HFF-Myc (cell line): ENCODE measurements around the gene DIP2C.
"Not testable (repeated sequence)": the region's sequence is repeated elsewhere in the genome, so short reads cannot be mapped to it uniquely, and the experiment has no call there.

Experiments
- DNase-seq: peaks from one replicate; pipeline ENCODE4 v3.0.0-alpha.2; 2011; ENCODE audit warnings: low read depth; ENCODE audit errors: extremely low read depth
- H3K4me3 ChIP-seq: replicated peaks from 2 replicates; pipeline ENCODE4 v1.5.1; 2011; ENCODE audit warnings: low read depth, mild to moderate bottlenecking, control low read depth, low read length
- TF ChIP-seq, protein P1 (sequence below): IDR thresholded peaks from 2 replicates; pipeline ENCODE4 v1.5.1; 2012; ENCODE audit warnings: mild to moderate bottlenecking, low read depth, low read length, control low read depth; ENCODE audit errors: missing control alignments

DIP2C gene

DNA sequence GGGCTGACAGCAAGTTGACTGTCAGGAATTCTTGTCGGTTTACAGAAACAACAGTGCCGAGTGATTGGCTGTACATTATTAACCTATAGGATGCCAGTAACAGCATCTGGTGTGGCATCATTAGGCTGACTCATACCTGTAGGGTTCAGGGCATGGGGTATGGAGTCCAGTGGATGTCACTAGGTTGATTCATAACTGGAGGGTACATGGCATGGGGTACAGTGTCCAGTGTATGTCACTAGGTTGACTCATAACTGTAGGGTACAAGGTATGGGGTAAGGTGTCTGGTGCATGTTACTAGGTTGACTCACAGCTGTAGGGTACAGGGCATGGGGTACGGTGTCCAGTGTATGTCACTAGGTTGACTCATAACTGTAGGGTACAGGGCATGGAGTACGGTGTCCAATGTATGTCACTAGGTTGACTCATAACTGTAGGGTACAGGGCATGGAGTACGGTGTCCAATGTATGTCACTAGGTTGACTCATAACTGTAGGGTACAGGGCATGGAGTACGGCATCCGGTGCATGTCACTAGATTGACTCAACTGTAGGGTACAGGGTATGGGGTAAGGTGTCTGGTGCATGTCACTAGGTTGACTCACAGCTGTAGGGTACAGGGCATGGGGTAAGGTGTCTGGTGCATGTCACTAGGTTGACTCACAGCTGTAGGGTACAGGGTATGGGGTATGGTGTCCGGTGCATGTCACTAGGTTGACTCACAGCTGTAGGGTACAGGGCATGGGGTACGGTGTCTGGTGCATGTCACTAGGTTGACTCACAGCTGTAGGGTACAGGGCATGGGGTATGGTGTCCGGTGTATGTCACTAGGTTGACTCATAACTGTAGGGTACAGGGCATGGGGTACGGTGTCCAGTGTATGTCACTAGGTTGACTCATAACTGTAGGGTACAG, 425.1 kb downstream of the DIP2C start:
- H3K4me3 ChIP-seq, DNase-seq: not testable (repeated sequence)

- no peak for DNase-seq
- TF ChIP-seq, protein P1, sequence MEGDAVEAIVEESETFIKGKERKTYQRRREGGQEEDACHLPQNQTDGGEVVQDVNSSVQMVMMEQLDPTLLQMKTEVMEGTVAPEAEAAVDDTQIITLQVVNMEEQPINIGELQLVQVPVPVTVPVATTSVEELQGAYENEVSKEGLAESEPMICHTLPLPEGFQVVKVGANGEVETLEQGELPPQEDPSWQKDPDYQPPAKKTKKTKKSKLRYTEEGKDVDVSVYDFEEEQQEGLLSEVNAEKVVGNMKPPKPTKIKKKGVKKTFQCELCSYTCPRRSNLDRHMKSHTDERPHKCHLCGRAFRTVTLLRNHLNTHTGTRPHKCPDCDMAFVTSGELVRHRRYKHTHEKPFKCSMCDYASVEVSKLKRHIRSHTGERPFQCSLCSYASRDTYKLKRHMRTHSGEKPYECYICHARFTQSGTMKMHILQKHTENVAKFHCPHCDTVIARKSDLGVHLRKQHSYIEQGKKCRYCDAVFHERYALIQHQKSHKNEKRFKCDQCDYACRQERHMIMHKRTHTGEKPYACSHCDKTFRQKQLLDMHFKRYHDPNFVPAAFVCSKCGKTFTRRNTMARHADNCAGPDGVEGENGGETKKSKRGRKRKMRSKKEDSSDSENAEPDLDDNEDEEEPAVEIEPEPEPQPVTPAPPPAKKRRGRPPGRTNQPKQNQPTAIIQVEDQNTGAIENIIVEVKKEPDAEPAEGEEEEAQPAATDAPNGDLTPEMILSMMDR, result no peak
- H3K4me3 ChIP-seq, result no peak overlapping the region
These were observed 428.5 kb downstream of the DIP2C start for GRCh38 chr10:260819-261429.

DNA sequence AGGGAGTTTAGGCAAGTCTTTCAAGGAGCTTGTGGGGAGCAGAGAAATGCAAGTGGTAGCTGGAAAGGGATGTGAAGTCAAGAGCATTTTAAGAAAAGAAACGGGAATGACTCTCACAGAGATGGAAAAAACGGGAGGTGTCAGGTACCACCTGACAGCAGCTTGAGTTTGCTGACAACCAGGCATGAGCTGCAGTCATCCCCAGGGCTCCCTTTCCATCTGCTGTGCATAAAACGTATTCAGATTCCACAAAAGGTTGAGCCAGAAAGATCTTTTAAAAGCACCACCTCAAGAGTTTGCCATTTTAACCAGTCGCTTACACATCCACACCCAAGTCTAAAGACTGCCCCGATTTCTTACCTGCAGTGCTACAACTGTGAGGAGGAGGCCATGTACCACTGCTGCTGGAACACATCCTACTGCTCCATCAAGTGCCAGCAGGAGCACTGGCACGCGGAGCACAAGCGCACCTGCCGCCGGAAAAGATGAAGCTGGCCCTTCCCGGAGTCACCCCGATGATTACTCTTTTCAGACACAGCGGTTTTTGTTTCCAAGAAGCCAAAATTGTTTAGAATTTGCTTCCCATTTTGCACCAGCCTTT, 437.4 kb downstream of the DIP2C start:
- H3K4me3 ChIP-seq, result no peak overlapping the region
- no peak for DNase-seq
- TF ChIP-seq, protein P1, result no peak

DNA sequence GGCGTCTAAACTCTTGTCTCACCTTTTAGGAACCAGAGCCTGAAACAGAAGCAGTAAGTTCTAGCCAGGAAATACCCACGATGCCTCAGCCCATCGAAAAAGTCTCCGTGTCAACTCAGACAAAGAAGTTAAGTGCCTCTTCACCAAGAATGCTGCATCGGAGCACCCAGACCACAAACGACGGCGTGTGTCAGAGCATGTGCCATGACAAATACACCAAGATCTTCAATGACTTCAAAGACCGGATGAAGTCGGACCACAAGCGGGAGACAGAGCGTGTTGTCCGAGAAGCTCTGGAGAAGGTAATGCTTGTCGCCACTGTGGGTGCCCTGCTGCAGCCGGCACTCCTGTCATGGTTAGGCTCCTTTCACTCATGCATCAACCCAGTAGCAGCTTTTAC, 441.2 kb downstream of the DIP2C start:
- no peak for DNase-seq
- no peak overlapping the region for H3K4me3 ChIP-seq
- TF ChIP-seq, protein P1, result no peak

DNA sequence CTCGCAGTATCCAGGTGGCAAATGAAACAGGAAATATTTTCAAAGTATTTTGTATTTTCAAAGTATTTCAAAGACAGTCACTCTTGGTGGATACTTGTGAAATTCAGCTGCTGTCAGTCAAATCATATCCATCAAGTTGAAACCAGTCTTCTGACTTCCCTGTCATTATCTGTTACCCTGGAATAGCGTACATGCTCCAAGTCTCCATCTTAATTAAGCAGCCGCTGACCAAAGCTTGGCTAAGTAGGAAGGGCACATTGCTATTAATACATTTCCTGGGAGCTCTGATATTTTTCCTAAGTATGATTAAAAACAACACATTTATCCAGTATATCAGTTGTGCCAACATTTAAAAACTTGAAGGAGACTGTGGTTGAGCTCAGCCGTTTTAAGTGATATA, 442.0 kb downstream of the DIP2C start:
- DNase-seq, result no peak
- TF ChIP-seq, protein P1, result no peak
- H3K4me3 ChIP-seq, result no peak overlapping the region

DNA sequence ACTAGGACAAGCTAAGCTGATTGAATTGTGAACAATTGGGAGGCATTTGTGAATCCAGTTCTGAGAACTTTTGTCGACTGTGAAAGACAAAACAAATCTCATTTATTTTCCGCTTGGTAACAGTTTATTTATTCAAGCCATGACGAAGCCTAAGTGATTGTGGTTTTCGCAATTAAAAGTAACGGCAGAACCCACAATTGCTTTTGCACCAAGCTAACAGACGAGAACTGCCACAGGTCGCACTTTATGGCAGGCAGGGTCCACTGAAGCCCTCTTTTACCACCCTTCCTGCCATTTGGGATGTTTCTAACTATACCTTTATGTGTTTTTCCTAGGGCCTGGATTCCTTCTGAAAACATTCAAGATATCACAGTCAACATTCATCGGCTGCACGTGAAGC, 443.0 kb downstream of the DIP2C start:
- H3K4me3 ChIP-seq, result no peak overlapping the region
- TF ChIP-seq, protein P1, result no peak

GRCh38 chr10:244227-244626, 445.2 kb downstream of the DIP2C start:
- TF ChIP-seq, protein P1, result no peak

More for the DNA sequence above, 443.0 kb downstream of the DIP2C start:
- DNase-seq, result no peak

More at GRCh38 chr10:244227-244626, 445.2 kb downstream of the DIP2C start:
- no peak overlapping the region for H3K4me3 ChIP-seq
- no peak for DNase-seq
